Measurements from ENCODE around the gene STX8.

The STX8 gene

GRCh38 chr17:9446528-9446927, 129.1 kb downstream of the STX8 start:
- Mint-ChIP-seq H3K4me3 (no peak overlapping the region), H3K27ac (ENCODE audit: low read depth) (no peak overlapping the region), H3K27me3 (no peaks in the 10 kb centered on the region), H3K9me3 (no peaks in the 10 kb centered on the region), H3K36me3 (ENCODE audit: insufficient read depth) (peaks cover 2% of the 10 kb centered on the region), H3K4me1 (peaks cover 6% of the 10 kb centered on the region)
- ATAC-seq (replicated peaks; ENCODE audit: extremely low read depth, poor library complexity, severe bottlenecking): no peak
- no peak for DNase-seq (ENCODE audit: low spot score in 2 of 2)

- Mint-ChIP-seq H3K4me3 (no peak overlapping the region), H3K9me3 (no peaks in the 10 kb centered on the region), H3K4me1 (peaks cover 6% of the 10 kb centered on the region), H3K36me3 (ENCODE audit: insufficient read depth) (peaks cover 5% of the 10 kb centered on the region), H3K27me3 (no peaks in the 10 kb centered on the region), H3K27ac (ENCODE audit: low read depth) (no peak overlapping the region)
- ATAC-seq (replicated peaks; ENCODE audit: extremely low read depth, poor library complexity, severe bottlenecking) (no peak), DNase-seq (ENCODE audit: low spot score in 2 of 2) (no peak)
Measured at GRCh38 chr17:9445424-9445823, 130.2 kb downstream of the STX8 start.

GRCh38 chr17:9444687-9445086, 130.9 kb downstream of the STX8 start:
- no peak overlapping the region for H3K4me3 Mint-ChIP-seq
- H3K36me3 Mint-ChIP-seq (ENCODE audit: insufficient read depth): peaks cover 5% of the 10 kb centered on the region
- H3K27me3 Mint-ChIP-seq: no peaks in the 10 kb centered on the region
- H3K9me3 Mint-ChIP-seq: no peaks in the 10 kb centered on the region
- H3K4me1 Mint-ChIP-seq: peaks cover 6% of the 10 kb centered on the region
- DNase-seq (ENCODE audit: low spot score in 2 of 2) (no peak), ATAC-seq (replicated peaks; ENCODE audit: extremely low read depth, poor library complexity, severe bottlenecking) (no peak)
- H3K27ac Mint-ChIP-seq (ENCODE audit: low read depth): no peak overlapping the region

GRCh38 chr17:9443811-9444210, 131.8 kb downstream of the STX8 start:
- no peak overlapping the region for H3K27ac Mint-ChIP-seq (ENCODE audit: low read depth)
- H3K27me3 Mint-ChIP-seq: no peaks in the 10 kb centered on the region
- ATAC-seq (replicated peaks; ENCODE audit: extremely low read depth, poor library complexity, severe bottlenecking): no peak
- H3K9me3 Mint-ChIP-seq: no peaks in the 10 kb centered on the region
- peaks cover 8% of the 10 kb centered on the region for H3K36me3 Mint-ChIP-seq (ENCODE audit: insufficient read depth)
- no peak overlapping the region for H3K4me3 Mint-ChIP-seq
- H3K4me1 Mint-ChIP-seq: peaks cover 6% of the 10 kb centered on the region
- no peak for DNase-seq (ENCODE audit: low spot score in 2 of 2)

- Mint-ChIP-seq H3K4me3 (no peak overlapping the region), H3K27ac (ENCODE audit: low read depth) (no peak overlapping the region), H3K36me3 (ENCODE audit: insufficient read depth) (peaks cover 9% of the 10 kb centered on the region), H3K9me3 (no peaks in the 10 kb centered on the region), H3K4me1 (peaks cover 8% of the 10 kb centered on the region), H3K27me3 (no peaks in the 10 kb centered on the region)
- ATAC-seq (replicated peaks; ENCODE audit: extremely low read depth, poor library complexity, severe bottlenecking): no peak
- DNase-seq (ENCODE audit: low spot score in 2 of 2): no peak
Measured at GRCh38 chr17:9439851-9440250, 135.8 kb downstream of the STX8 start.

- Mint-ChIP-seq H3K4me3 (no peak overlapping the region), H3K27ac (ENCODE audit: low read depth) (no peak overlapping the region), H3K27me3 (no peaks in the 10 kb centered on the region), H3K4me1 (peaks cover 27% of the 10 kb centered on the region), H3K36me3 (ENCODE audit: insufficient read depth) (peaks cover 7% of the 10 kb centered on the region), H3K9me3 (no peaks in the 10 kb centered on the region)
- ATAC-seq (replicated peaks; ENCODE audit: extremely low read depth, poor library complexity, severe bottlenecking): no peak
- no peak for DNase-seq (ENCODE audit: low spot score in 2 of 2)
Measured at GRCh38 chr17:9436630-9437029, 139.0 kb downstream of the STX8 start.

GRCh38 chr17:9435165-9435564, 140.5 kb downstream of the STX8 start:
- DNase-seq (ENCODE audit: low spot score in 2 of 2): no peak
- Mint-ChIP-seq H3K27me3 (no peaks in the 10 kb centered on the region), H3K9me3 (no peaks in the 10 kb centered on the region), H3K36me3 (ENCODE audit: insufficient read depth) (peaks cover 8% of the 10 kb centered on the region), H3K27ac (ENCODE audit: low read depth) (no peak overlapping the region), H3K4me3 (no peak overlapping the region), H3K4me1 (peaks cover 27% of the 10 kb centered on the region)
- no peak for ATAC-seq (replicated peaks; ENCODE audit: extremely low read depth, poor library complexity, severe bottlenecking)

- Mint-ChIP-seq H3K27me3 (no peaks in the 10 kb centered on the region), H3K27ac (ENCODE audit: low read depth) (no peak overlapping the region), H3K4me3 (no peak overlapping the region), H3K9me3 (no peaks in the 10 kb centered on the region), H3K36me3 (ENCODE audit: insufficient read depth) (peaks cover 8% of the 10 kb centered on the region), H3K4me1 (peaks cover 27% of the 10 kb centered on the region)
- ATAC-seq (replicated peaks; ENCODE audit: extremely low read depth, poor library complexity, severe bottlenecking) (no peak), DNase-seq (ENCODE audit: low spot score in 2 of 2) (no peak)
Measured at GRCh38 chr17:9434642-9435057, 141.0 kb downstream of the STX8 start.

GRCh38 chr17:9432934-9433421, 142.6 kb downstream of the STX8 start:
- ATAC-seq (replicated peaks; ENCODE audit: extremely low read depth, poor library complexity, severe bottlenecking) (no peak), DNase-seq (ENCODE audit: low spot score in 2 of 2) (no peak)
- Mint-ChIP-seq H3K36me3 (ENCODE audit: insufficient read depth) (peaks cover 5% of the 10 kb centered on the region), H3K4me1 (peaks cover 27% of the 10 kb centered on the region), H3K9me3 (no peaks in the 10 kb centered on the region), H3K27ac (ENCODE audit: low read depth) (no peak overlapping the region), H3K4me3 (peak overlapping the region; percentile 13), H3K27me3 (no peaks in the 10 kb centered on the region)

- DNase-seq (ENCODE audit: low spot score in 2 of 2) (no peak), ATAC-seq (replicated peaks; ENCODE audit: extremely low read depth, poor library complexity, severe bottlenecking) (no peak)
- Mint-ChIP-seq H3K4me1 (peaks cover 27% of the 10 kb centered on the region), H3K36me3 (ENCODE audit: insufficient read depth) (peaks cover 5% of the 10 kb centered on the region), H3K9me3 (no peaks in the 10 kb centered on the region), H3K27ac (ENCODE audit: low read depth) (no peak overlapping the region), H3K27me3 (no peaks in the 10 kb centered on the region), H3K4me3 (no peak overlapping the region)
Measured at GRCh38 chr17:9432134-9432885, 143.3 kb downstream of the STX8 start.

GRCh38 chr17:9431620-9432019, 144.0 kb downstream of the STX8 start:
- no peak overlapping the region for H3K4me3 Mint-ChIP-seq
- DNase-seq (ENCODE audit: low spot score in 2 of 2) (no peak), ATAC-seq (replicated peaks; ENCODE audit: extremely low read depth, poor library complexity, severe bottlenecking) (no peak)
- no peaks in the 10 kb centered on the region for H3K27me3 Mint-ChIP-seq
- H3K27ac Mint-ChIP-seq (ENCODE audit: low read depth): no peak overlapping the region
- peaks cover 5% of the 10 kb centered on the region for H3K36me3 Mint-ChIP-seq (ENCODE audit: insufficient read depth)
- H3K4me1 Mint-ChIP-seq: peaks cover 27% of the 10 kb centered on the region
- H3K9me3 Mint-ChIP-seq: no peaks in the 10 kb centered on the region

- Mint-ChIP-seq H3K9me3 (no peaks in the 10 kb centered on the region), H3K4me3 (no peak overlapping the region), H3K27ac (ENCODE audit: low read depth) (no peak overlapping the region), H3K36me3 (ENCODE audit: insufficient read depth) (peaks cover 6% of the 10 kb centered on the region), H3K4me1 (peaks cover 9% of the 10 kb centered on the region), H3K27me3 (no peaks in the 10 kb centered on the region)
- ATAC-seq (replicated peaks; ENCODE audit: extremely low read depth, poor library complexity, severe bottlenecking) (no peak), DNase-seq (ENCODE audit: low spot score in 2 of 2) (no peak)
Measured at GRCh38 chr17:9427465-9428315, 147.9 kb downstream of the STX8 start.
